AG08396 (cell line): ENCODE results near the gene ITGB2.

ENCODE experiments used
- DNase-seq: peaks from one replicate; pipeline ENCODE4 v3.0.0; 2012; ENCODE audit warnings: low spot score, mixed read lengths

Gene ITGB2

DNA sequence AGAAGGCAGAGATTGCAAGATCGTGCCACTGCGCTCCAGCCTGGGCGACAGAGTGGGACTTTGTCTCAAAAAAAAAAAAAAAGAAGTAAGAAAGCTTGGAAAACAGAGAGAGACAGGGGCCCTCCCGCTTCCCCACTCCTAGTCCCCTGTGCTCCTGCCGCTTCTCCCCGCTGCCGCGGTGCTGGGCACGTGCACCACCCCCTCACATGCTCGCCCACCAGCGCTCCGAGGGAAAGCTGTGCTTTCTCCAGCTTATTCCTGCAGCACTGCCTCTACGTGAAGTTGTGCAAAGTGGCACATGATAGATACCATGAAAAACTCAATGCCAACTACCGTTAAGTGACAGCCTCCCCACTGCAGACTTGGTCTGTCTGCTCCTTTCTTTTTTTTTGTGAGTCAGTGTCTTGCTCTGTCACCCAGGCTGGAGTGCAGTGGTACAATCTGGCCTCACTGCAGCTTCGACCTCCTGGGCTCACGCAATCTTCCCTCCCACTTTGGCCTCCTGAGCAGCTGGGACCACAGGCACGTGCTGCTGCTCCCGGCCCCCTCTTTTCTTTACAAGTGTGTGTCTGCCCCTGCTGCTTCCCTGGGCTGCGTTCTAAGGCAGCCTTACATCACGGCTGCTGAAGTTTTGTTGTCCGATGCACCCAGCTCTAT lies 34.6 kb upstream of the ITGB2 start:
- DNase-seq, result no peak

DNA sequence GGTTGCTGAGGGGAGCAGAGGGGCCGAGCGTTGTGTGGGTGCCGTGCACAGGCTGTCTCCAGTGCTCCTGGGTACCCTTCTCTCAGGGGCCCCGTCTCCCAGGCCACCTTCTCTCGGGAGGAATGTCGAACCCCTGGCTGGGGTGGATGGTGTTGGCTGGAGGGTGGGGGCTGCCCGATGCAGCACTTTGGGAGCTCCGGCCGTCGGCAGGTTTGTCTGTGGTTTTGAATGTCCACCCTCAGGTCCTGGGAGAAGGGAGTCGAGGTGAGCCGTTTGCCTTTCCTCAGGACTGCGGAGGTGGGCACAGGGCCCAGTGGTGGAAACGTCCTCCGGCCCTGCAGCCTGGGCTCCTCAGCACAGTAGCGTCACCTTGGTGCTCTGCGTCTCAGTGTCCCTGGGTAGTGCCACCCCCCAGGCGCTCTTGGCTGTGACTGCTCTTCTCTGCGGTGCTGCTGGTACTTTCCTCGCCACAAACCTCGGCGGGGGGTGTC lies 33.6 kb upstream of the ITGB2 start:
- no peak for DNase-seq

- no peak for DNase-seq
Observed at GRCh38 chr21:44953628-44954021, 32.9 kb upstream of the ITGB2 start.

DNA sequence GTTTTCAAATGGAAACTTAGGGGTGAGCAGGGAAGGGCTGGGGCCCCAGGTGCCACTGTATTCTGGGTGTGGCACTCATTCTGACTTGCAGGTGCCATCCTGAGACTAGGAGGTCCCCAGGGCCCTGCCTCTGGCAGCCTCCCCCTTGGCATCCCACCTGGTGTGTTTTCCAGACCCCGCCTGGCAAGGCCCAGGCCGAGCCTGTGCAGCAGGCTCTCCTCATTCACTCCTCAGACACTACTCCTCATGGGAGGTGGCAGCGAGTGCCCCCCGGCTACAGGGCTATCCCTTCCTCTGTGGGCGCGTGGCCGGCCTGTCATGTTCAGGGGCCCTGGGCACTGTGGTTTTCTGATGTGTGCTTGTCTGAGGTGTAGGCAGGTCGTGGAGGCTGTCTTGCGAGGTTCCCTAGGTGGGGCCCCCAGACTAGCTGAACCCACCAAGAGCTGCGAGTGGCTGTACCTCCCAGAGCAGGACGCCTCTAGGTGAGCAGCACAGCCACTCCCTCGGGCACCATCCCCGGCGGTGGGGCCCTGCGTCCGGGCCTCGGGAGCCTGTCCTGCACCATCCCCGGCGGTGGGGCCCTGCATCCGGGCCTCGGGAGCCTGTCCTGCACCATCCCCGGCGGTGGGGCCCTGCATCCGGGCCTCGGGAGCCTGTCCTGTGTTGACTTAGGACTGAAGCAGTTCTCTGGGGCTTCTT lies 32.4 kb upstream of the ITGB2 start:
- DNase-seq, result no peak

GRCh38 chr21:44952116-44952928 lies 31.6 kb upstream of the ITGB2 start:
- DNase-seq, result no peak

- no peak for DNase-seq
Observed at GRCh38 chr21:44951186-44951915, 30.7 kb upstream of the ITGB2 start.

DNA sequence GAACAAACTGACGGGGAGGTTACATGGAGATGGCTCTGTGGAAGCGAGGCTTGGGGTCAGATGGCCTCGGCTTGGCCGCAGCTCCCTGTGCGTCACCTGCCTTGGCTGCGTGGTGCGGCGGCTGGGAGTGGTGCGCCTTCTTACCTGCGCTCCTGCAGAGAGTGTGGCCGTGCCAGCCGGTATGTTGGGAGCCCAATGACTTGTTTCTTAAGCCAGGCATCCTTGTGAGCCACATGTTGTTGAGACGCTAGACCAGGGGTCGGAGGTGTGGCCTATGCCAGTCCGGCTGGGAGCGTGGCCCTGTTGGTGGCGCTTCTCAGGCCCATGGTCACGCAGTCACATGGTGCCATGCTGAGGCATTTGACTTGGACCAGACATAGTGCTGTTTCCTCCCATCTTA lies 29.7 kb upstream of the ITGB2 start:
- DNase-seq, result no peak

- peak; percentile 87 for DNase-seq
Observed at GRCh38 chr21:44949779-44950198, 29.1 kb upstream of the ITGB2 start.

DNA sequence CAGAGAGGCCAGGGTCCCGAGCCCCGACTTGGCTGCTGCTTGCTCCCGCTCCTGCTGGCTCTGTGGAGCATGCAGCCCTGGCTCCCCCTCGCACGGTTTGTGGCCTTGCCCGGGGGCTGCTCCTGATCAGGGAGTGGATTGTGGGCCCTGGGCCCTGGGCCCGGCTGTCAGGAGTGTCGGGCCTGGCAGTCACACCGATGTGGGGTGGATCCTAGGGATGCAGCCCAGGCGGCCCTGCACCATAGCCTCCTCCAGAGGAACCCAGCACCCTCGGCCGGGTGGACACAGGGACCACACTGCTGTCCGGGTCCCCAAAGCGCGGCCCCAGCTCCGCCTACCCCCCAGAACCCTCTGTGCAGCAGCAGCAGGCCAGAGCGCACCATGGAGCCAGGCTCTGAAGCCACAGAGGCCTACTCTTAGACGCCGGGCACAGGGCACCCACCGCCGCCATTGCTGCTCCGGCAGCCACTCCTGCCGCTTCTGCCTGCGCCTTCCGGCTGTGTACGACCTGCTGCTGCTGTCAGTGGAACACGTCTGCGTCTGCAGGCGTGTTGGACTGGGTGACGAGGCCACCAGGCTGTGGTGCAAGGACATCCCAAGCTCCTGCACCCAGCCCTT lies 28.6 kb upstream of the ITGB2 start:
- DNase-seq, result no peak

DNA sequence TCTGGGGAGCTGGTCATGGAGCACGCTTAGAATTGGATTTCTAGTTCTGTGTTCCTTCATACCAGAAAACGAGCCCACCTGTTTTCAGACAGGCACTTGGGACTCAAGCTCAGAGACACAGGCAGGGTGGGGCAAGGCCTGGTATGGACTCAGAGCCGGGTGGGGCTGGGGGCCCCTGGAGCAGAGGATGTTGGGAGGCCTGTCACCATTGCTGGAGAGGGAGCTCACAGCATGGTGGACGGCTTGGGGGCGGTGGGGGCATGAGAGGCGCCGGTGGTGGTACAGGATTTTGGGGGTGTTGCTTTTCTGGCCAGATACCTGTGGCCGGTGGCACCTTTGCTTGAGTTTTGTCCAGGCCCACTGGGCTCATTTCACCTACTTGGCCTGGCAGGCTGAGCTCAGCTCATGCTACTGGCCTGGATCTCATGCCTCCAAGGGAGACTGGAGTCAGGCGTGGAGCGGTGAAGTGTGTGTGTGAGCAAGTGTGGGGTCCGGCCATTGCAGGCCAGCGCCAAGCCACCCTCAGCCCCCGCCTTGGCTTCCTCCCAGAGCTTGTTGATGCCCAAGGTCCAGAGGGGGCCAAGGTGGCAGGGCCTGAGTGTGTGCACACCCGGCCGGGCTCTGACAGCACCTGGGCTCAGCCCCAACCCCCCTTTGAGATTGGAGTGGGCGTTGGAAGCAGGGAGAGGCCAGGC lies 27.9 kb upstream of the ITGB2 start:
- DNase-seq, result no peak

DNA sequence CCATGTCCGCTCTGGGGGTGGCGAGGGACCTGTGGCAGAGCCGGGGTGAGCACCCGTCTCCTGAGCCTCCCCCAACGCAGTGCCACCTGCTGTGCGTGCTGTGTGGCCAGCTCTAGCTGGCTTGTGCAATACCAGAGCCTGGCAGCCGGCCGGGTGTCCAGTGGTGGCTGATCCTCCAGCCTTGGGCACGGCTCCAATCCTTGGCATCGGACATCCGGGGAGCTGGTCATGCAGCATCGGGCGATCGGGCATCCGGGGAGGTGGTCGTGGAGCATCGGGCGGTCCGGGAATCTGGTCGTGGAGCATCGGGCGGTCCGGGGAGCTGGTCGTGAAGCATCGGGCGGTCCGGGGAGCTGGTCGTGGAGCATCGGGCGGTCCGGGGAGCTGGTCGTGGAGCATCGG lies 27.2 kb upstream of the ITGB2 start:
- DNase-seq, result no peak

GRCh38 chr21:44947111-44947929 lies 26.6 kb upstream of the ITGB2 start:
- DNase-seq, result no peak

- DNase-seq, result no peak
Observed at GRCh38 chr21:44946254-44947041, 25.7 kb upstream of the ITGB2 start.

GRCh38 chr21:44944596-44944995 lies 23.9 kb upstream of the ITGB2 start:
- DNase-seq, result no peak

DNA sequence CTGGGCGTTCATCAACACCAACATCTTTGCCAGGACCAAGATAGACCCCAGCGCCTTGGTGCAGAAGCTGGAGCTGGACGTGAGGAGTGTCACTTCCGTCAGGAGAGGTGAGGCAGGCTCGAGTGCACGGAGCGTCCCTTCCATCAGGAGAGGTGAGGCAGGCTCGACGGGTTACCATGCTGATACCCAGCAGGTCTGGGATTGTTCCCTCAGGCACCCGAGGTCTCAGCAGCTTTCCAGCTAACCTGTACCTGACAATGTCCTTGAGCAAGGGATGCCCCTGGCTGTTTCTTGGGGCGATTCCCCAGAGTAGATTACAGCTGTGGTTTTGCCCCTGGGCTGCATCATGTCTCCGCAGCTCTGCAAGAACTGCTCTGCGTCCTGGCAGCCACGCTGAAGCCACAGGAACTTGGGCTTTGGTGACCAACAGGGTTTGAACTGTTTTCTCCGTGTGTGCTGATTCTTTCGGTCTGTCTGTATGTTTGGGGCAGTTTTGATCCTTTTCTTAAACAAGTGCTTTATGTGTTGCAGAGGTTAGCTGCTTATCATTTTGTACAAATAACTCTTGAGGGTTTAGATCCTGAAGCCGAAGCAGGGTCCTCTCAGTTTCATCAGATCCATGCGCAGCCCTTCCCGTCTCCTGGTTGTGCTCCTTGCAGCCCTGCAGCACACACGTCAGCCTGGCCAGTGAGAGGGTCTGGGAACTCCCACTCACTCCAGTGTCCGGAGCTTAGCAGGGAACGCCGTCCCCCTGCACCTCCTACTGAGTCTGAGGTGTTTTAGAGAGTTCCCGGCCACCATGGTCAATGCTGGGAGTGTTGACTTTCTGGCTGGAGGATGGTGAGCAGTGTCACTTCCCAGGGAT lies 23.2 kb upstream of the ITGB2 start:
- DNase-seq, result no peak

DNA sequence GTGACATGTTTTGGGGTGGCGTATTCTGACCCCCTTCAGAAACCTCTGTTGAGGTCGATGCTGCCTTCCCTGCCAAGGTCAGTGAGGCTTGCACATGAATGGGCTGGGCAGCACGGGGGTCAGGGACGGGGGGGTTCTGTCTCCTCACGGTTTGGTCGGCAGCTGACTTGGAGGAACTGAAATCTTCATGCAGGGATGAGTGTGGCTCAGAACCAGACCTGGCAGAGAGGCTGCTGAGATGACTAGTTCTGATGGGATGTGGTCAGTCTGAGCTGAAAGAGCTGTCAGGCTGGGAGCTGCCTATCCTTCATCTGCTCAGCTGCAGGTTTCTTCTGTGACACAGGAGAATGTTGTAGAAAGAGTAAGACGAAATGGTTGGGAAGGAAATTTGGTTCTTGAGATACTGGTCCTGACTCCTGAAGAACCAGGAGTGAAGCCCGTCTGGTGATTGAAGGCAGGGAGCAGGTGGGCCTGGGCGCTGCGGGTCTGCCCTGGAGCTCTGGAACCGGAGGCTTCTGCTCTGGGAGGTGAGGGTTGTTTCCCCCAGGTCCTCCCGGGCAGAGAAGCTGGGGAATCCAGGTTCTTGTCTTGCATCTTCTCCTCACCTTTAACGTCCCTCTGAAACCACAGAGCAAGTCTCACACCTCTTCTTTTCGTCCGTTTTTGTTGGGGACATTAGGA lies 22.4 kb upstream of the ITGB2 start:
- DNase-seq, result no peak

- no peak for DNase-seq
Observed at GRCh38 chr21:44942566-44942965, 21.9 kb upstream of the ITGB2 start.

- DNase-seq, result no peak
Observed at GRCh38 chr21:44941567-44941966, 20.9 kb upstream of the ITGB2 start.
